RPMI8226 (cell line): ENCODE data around the gene SPRY2.

ENCODE experiments used
- DNase-seq: peaks from one replicate; pipeline ENCODE4 v3.0.0-alpha.2; 2015

SPRY2 gene

GRCh38 chr13:80312012-80312704 lies 28.8 kb downstream of the SPRY2 start:
- DNase-seq: no peak

GRCh38 chr13:80309926-80310325 lies 31.0 kb downstream of the SPRY2 start:
- DNase-seq: no peak

GRCh38 chr13:80307401-80307987 lies 33.4 kb downstream of the SPRY2 start:
- no peak for DNase-seq

DNA sequence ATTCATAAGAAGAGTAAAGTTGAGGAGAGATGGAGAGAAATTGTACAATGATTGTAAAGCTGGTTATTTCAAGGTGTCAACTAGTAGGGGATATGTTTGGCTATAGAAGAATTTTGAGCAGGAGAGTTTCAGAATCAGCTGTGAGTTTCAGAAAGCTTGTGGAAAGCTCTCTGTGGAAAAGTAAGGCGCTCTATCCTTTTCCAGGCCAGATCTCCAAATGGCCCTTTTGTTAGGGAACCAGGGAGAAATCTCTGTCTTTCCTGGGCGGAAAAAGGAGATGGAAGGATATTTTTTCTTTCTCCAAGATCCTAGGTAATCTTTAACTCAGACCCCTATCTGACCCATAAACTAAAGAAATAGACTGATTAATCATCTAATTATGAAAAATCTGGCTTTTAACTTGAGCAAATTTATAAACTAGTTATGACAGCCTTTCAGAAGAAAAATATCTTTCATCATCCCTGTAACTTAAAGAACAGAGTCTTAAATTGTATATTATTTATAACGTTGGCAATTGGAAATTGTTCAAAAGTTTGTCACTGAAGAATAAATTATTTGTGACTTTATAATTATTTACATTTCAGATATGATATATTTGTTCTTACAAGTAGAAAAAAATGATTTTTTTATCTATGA lies 34.5 kb downstream of the SPRY2 start:
- no peak for DNase-seq

- DNase-seq: no peak
Measured at GRCh38 chr13:80305737-80306136, 35.2 kb downstream of the SPRY2 start.

DNA sequence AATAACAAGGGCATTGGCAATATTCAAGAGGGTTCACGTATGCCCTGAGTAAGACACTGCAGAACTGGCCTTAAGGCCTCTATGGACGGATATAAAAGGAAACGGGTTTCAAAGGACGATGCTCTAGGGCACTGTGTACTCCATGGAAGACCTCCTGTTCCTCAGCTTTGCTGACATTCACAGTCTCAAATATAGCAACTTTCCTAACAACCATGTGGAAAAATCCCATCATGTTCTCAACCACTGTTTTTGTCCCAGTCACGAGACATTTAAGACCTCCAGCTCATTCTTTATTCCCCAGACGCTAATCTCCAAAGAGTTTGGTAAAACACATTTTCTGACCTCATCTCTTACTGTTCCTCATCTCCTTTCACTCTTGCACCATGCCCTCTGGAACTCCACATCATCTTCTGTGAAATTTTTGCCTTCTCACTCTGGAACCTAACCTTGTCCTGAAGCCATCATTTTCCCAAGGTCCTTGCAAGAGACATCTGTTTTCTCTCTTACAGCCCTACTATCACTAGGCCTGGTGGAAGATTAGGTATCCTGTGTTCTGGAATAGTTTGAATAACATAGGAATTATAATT lies 37.6 kb downstream of the SPRY2 start:
- no peak for DNase-seq

- DNase-seq: no peak
Measured at GRCh38 chr13:80299046-80299445, 41.9 kb downstream of the SPRY2 start.

DNA sequence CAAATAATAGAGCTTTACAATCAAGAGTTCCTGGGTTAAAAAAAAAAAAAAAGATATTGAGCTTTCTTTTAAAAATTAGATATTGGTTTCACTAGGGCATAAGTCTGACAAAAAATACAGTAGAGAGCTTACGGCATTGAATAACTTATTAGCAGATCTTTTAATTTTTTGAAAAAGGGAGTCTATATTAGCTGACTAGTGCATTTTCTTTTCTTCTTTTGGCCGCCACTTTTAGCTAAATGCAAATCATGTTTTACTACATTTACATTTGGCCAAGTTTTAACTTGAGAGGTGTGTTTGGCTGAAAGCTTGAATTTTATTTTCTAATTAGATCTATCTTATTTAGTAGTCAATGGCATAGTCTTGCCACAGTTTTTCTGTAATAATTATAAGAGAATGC lies 43.4 kb downstream of the SPRY2 start:
- no peak for DNase-seq

DNA sequence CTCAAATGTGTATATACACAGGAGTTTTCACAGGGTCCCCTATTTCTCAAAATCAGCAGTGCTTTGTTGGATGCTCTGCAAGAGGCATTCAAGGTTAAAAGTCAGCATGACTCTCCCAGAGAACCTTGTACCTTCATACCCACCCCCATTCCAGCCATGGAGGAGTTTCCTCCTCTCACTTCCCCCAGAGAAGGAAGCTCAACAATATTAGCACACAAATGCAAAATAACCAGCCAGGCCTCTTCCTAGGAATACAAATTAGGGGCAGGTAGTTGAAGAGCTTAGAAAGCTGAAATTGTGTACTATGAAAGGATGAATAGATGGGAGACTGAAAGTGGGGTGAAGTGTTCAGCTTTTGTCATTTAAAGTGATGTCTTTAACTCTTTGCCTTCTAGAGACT lies 43.8 kb downstream of the SPRY2 start:
- DNase-seq: no peak

- no peak for DNase-seq
Measured at GRCh38 chr13:80296638-80297037, 44.3 kb downstream of the SPRY2 start.

DNA sequence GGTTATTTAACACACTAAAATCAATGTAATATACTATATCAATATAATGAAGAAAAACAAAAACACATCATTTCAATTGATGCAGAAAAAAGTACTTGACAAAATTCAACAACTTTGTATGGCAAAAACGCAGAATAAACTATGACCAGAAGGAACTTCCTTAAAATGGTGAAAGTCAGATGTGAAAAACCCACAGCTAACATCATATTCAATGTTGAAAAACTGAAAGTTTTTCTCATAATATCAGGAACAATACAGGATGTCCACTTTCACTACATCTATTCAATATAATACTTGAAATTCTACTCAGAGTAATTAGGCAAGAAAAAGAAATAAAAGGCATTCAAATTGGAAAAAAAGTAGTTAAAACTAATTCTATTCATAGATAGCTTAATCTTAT lies 50.3 kb downstream of the SPRY2 start:
- no peak for DNase-seq
